CD4-positive, alpha-beta T cell treated with Interferon alpha-2 for 1 hour (primary cell): Measurements from ENCODE around the gene RAB38.

Experiments
- DNase-seq, 2 donors: peaks; one replicate each; pipeline ENCODE4 v3.0.0-alpha.2; 2020 to 2022

Gene RAB38

DNA sequence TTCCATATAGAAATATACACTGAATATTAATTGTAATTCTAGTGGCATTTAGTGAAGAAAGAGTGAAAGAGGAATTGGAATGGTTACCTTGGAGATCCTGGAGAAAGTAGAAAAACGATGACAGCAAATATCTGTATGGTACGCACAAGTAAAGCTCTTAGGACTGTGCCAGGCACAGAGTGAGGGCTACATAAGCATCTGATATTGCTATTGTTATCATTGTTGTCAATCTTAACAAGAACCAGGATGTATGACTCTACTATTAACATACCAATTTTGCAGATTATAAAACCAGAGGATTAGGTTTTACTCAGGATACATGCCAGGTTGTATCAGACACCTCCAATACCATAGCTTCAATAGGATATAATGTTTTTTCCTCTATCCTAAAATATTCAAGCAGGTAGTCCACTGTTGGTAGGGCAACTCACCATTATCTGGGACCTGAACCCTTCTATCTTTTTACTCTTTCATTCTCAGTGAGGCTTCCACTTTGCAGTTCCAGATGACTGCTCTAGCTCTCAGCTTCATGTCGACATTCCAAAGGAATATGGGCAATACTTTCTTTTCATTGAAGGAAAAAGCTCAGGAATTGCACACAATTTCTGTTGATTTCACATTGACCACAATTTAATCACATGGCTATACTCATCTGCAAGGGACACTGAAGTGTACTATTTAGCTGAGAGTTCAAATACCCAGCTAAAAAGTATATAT is 73.2 kb downstream of the RAB38 start:
- no peak for DNase-seq

DNA sequence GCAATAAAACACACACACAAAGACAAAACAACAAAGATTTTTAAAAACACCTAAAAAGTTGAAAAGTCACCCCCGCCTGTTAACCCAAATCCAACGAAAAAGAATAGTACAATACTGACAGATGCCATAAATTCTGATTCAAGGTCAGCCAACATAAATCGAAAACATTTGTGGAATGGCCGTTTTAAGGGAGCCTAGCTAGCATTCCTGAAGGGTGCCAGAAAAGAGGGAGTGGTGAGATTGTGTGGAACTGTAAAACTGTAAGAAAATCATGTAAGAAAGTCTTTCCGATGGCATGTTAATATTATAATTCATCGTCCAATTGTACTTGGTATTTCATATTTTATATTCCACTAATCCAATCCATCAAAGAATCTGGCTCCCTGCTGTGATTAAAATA is 75.1 kb downstream of the RAB38 start:
- DNase-seq = no peak

DNA sequence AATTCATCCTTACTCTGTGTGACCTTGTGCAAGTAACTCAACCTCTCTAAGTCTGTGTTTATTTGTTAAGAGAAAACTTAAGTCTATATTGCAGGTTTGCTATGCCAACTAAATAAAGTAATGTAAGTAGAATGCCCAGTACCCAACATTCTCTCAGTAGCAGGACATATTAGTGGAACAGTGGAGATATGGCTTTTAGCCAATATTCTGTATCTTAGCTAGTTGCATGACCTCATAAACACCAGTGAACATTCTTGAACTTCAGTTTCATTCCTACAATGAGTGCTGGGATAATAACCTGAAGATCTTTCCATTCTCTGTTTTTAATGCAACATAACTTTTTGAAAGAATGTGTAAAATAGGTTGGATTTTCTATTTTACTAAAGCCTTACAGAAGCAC is 77.0 kb downstream of the RAB38 start:
- DNase-seq = no peak

DNA sequence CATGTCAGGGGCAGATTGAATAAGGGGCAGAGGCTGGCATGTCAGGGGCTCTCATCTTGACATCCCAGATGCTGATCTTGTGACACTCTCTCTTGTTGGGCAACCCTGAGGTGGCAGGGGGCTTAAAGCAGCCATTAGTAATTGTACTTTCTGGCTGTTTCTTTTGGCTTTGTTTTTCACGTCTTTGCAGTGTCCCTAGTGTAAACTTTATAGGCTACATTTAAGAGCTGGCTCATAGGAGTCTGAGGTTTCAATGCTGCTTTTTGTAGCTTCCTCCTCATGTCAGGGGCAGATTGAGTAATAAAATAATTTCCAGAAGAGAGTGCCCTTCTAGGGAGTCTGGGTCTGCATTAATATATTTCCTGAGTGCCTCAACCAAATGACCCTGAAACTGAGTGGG is 86.1 kb downstream of the RAB38 start:
- DNase-seq = no peak

DNA sequence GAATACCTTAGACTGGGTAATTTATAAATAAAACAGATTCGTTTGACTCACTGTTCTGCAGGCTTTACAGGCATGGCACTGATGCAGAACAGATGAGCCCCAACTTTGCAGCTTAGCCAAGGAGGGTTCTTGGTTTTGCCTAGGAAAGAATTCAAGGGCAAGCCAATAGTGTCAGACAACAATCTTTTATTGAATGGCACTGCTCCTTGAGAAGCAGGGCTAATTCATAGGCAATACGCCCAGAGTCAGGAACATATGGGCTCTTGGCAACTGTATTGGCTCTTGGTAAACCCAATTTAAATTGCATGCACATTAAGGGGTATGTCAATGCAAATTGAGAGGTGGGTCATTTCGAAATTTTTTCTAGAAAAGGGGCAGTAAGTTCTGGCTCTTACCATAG is 87.9 kb downstream of the RAB38 start:
- DNase-seq = no peak

DNA sequence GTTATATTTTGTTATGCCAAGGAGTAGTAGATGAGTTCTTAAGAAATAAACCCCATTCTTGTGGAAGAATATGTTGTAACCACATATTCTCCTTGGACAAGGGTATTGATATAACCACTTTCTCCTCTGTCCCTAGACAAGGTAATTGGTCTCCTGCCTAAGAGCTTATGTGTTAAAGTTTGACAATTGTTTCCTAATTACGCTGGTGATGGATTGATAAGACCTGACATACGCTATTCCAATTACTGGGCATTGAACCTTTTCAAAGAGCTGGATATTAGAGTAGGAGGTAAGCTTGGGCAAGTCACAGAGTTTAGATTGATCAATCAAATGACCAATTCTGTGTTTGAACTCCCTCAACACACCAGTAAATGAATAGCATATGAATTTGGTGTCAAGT is 88.9 kb downstream of the RAB38 start:
- DNase-seq = no peak

DNA sequence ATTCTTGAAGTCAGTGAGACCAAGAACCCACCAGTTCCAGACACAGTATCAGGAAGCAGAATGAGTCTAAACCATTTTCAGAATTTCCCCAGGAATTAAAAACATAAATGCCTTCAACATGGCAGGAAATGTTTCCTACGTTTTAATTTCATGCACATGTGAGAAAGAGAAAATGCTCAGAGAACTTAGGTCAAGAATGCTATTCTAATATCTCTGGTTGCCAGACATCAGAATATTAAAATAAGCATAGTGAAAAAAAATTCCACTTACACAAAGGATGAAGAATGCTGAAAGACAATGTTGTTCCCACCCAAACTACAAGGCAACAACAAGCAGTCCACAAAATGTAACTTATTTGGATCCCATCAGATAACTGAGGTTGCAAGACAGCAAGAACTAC is 104.8 kb downstream of the RAB38 start:
- DNase-seq = no peak

DNA sequence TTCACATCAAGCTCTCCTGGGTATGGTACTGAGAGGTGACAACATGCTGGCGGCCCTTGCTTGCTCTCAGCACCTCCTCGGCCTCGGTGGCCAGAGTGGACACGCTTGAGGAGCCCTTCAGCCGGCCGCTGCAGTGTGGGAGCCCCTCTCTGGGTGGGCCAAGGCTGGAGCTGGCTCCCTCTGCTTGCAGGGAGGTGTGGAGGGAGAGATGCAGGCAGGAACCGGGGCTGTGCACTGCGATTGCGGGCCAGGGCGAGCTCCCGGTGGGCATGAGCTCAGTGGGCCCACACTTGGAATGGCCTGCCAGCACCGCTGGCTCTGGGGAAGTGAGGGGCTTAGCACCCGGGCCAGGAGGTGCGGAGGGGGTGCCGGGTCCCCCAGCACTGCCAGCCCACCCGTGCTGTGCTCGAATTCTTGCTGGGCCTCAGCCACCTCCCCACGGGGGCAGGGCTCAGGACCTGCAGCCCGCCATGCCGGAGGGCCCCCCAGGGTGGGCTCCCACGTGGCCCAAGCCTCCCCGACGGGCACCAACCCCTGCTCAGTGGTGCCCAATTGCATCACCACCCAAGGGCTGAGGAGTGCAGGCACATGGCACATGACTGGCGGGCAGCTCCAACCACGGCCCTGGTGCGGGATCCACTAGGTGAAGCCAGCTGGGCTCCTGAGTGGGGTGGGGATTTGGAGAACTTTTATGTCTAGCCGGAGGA is 106.2 kb downstream of the RAB38 start:
- no peak for DNase-seq

DNA sequence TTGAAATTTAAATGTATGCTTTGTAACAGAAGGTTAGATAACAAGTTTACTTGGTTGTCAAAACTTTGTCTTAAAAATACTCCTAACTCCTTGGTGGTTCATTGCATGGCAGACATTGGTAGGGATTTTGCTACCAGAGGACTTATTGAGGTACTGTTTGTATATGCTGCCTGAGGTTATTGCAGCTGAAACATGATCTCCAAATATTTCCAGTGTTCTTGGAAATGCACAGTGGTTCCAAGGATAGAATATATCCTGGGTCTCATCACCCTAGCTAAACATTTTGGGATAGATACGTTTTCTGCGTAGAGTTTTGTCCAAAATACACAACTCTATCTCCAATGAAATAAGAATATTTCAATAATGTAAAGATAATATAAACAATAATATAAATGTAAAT is 109.2 kb downstream of the RAB38 start:
- DNase-seq = no peak

DNA sequence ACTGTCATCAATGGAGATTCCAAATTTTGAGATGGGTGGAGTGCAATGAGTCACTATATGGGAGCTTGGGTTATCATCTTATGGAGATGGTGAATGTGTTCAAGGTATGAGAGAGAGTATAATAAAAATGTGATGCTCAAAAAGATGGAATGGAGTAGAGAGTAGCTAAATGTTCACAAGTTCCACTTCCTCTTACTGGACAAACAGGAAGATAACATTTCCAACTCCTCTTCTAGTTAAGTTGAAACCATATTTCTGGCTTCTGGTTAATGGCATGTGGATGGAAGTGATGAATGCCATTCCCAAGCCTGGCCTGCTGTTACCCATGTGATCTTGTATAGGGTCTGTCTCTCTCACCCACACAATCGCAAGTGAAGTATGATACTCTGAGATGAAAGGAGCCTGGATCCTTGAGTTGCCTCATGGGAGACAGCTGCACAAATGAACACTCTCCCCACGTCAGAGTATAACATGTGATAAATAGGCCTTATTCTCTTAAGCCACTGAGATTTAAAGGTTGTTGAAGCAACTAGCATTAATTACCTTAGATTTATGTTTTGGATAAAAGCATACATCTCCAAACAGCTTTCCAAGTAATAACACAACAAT is 111.0 kb downstream of the RAB38 start:
- DNase-seq = no peak
